Measurements from ENCODE around the gene SLC39A3.

Gene SLC39A3, protein sequence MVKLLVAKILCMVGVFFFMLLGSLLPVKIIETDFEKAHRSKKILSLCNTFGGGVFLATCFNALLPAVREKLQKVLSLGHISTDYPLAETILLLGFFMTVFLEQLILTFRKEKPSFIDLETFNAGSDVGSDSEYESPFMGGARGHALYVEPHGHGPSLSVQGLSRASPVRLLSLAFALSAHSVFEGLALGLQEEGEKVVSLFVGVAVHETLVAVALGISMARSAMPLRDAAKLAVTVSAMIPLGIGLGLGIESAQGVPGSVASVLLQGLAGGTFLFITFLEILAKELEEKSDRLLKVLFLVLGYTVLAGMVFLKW

DNA sequence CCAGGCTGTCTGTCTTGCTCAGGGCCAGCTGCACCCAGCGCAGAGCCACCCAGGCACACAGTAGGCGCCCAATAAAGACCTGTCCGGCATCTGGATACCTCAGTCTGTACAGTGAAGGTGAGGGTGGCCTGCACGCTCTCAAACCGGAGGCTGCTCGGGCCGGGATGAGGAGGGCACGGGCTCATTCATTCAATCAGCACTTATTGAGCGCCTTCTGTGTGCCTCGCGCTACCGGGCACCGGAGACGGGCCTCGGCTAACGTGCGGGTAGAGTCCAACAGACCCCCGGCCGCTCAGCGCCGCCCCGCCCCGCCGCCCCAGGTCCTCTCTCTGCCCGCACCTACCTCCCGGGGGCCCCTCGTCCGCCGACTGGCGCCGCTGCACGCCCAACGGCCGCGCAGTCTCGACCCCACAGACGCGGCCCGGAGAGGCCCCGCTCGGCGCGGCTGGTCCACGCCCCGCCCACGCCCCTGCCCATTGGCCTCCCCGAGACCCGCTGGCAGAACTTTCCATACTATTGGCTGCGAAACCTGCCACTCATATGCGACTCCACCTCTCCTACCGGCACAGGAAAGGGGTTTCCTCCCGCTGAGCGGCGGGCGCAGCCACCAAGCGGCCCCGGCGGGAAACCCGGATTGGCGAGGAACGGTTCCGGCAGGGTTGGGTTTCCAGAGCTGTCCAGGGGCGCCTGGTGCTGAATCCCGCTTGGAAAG lies at the start of gene SLC39A3:
Gene SLC39A3, minus strand, starts transcription at position 416 of the 712 bp plus-strand sequence. CDS start 2,760 bp downstream, outside the sequence.
- peak within 1 kb of the TSS; percentile 93 for H3K4me3 ChIP-seq (ENCODE audit: low read length)
- peak; percentile 99 for DNase-seq (ENCODE audit: low read depth)
- TF ChIP-seq, protein P1, sequence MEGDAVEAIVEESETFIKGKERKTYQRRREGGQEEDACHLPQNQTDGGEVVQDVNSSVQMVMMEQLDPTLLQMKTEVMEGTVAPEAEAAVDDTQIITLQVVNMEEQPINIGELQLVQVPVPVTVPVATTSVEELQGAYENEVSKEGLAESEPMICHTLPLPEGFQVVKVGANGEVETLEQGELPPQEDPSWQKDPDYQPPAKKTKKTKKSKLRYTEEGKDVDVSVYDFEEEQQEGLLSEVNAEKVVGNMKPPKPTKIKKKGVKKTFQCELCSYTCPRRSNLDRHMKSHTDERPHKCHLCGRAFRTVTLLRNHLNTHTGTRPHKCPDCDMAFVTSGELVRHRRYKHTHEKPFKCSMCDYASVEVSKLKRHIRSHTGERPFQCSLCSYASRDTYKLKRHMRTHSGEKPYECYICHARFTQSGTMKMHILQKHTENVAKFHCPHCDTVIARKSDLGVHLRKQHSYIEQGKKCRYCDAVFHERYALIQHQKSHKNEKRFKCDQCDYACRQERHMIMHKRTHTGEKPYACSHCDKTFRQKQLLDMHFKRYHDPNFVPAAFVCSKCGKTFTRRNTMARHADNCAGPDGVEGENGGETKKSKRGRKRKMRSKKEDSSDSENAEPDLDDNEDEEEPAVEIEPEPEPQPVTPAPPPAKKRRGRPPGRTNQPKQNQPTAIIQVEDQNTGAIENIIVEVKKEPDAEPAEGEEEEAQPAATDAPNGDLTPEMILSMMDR (conservative IDR thresholded peaks at IDR 0.05; ENCODE audit: low read length), result no peak

DNA sequence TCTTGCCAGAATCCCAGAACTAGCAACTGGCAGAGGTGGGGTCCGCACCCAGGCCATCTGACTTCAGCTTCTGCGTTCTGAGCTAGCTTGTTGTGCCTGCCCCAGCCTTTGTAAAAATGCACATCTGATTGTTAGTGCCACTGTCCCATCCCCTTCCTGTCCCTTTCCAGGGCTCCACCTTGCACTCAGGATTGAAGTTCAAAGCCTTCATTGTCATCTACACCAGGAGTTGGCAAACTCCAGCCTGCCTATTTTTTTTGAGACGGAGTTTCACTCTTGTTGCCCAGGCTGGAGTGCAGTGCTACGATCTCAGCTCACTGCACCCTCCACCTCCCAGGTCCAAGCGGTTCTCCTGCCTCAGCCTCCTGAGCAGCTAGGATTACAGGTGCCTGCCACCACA lies 48.4 kb upstream of the SLC39A3 start:
- no peak overlapping the region for H3K4me3 ChIP-seq (ENCODE audit: low read length)
- TF ChIP-seq, protein P1 (conservative IDR thresholded peaks at IDR 0.05; ENCODE audit: low read length), result no peak
- DNase-seq (ENCODE audit: low read depth), result no peak

DNA sequence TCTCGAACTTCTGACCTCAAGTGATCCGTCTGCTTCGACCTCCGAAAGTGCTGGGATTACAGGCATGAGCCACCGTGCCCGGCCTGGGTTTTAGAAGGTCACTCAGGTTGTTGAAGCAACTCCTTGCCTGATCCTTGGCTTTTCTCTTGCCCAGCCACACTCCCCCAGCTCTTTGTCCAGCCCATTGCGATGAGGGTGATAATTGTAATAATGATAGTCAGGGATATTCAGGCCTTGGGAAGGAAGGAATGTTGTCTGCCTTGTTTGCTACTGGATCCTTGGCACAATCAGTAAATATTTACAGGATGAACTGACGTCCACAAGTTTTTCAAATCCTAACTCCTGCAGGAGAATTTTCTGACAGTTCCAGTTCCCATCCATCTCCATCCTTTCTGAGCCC lies 47.3 kb upstream of the SLC39A3 start:
- H3K4me3 ChIP-seq (ENCODE audit: low read length), result no peak overlapping the region

DNA sequence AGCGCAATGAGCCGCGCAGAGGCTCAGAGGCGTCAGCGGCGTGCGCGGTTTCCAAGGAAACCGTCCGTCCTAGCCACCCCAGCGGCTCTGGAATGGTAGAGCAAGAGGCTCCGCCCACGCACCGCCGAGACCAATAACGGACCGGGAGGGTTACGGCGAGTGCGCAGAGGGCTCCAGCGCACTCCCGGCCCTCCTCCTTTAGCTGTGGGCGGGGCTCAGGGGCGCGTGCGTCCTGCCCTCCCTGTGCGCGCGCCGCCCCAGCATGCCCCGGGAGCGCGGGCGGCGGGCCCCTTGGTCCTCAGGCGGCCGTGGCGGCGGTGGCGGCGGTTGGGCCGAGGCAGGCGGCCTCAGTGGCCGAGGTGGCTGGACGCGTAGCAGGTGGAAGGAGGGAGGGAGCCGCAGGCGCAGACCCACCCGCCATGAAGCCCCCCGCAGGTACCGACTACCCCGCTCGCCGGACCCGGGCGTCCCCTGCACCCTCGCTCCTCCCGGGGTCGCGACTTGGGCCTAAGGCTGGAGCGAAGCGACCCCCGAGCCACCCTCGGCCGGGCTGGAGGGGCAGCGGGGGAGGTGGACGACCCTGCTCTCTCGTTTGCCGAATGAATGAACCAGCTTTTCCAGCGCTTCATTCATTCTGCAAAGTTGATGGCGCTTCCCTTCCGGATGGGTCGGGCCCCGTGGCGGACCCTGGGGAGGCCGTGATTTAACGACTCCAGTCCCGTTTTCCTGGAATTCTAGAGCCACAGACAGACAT lies 45.6 kb upstream of the SLC39A3 start, which contains the start of gene THOP1:
Gene THOP1, plus strand, starts transcription at position 260 of the 754 bp plus-strand sequence. Its CDS starts 160 bp downstream, at position 420.
- TF ChIP-seq, protein P1 (conservative IDR thresholded peaks at IDR 0.05; ENCODE audit: low read length), result no peak
- peak within 1 kb of the TSS; percentile 81 for H3K4me3 ChIP-seq (ENCODE audit: low read length)
- DNase-seq (ENCODE audit: low read depth), result peak; percentile 98

More for the DNA sequence above, 47.3 kb upstream of the SLC39A3 start:
- TF ChIP-seq, protein P1 (conservative IDR thresholded peaks at IDR 0.05; ENCODE audit: low read length), result no peak
- DNase-seq (ENCODE audit: low read depth), result no peak

DNA sequence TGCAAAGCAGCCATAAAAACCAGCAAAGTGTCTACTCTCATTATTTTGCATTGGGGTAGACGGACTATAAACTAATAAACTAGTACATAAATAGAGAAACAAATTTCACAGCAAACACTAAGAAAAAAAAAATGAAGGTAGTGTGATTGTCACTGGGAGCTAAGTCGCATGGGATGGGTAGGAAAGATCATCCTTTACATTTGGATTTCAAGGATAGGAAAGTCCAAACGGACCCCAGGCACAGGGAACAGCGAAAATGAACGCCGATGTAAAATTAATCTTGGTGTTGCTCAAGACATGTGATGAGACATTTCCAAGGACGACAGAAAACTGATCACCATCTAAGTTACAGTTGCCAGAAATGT lies 43.9 kb upstream of the SLC39A3 start:
- H3K4me3 ChIP-seq (ENCODE audit: low read length), result peak overlapping the region; percentile 54
- TF ChIP-seq, protein P1 (conservative IDR thresholded peaks at IDR 0.05; ENCODE audit: low read length), result no peak
- DNase-seq (ENCODE audit: low read depth), result no peak

DNA sequence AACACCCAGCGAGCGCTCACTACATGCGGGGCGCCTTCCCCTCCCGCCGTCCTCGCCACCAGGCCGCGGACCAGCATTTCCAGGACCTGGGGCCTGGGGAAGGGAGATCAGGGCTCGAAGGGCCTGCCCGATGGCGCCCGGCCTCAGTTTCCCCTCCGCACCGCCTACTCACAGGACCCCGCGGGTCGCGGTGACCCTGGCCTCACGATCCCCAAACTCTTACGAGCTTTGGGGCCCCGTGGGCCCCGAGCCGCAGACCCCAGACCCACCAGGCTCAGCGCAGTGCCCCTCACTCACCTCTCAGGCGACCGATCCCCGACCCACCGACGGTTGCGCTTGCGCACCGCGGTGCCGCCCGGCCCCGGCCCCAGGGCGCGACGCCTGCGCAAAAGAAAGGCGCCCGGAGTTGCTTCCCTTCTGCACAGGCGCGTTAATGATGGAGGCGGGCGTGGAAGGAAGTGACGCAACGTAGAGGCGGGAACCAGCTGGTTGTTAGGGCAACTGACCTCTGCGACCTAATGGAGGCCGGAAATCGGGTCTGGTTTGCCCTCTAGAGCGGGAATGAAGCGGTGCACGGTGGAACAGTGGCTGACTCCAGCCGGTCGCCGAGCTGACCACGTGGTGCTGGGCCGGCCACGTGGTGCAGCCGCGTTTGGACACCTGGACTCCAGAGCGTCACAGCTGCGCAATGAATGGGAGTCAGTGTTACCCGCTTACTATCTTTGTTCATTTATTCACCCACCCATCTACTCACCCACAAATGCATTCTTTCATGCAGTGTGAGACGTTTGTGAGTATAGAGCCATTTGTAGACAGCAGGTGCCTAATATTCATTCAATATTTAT lies 43.3 kb upstream of the SLC39A3 start, which contains the start of gene SGTA:
Gene SGTA, minus strand, starts transcription at position 338 of the 845 bp plus-strand sequence. CDS start 14,205 bp downstream, outside the sequence.
- TF ChIP-seq, protein P1 (conservative IDR thresholded peaks at IDR 0.05; ENCODE audit: low read length), result peak; percentile 52
- peak; percentile 99 for DNase-seq (ENCODE audit: low read depth)
- H3K4me3 ChIP-seq (ENCODE audit: low read length), result peak within 1 kb of the TSS; percentile 97
